Stimulated activated CD4-positive, alpha-beta T cell treated with anti-CD3 and anti-CD28 coated beads, Interleukin-12 subunit alpha, Interleukin-12 subunit beta, amount 100 ng/mL, for 4 hours (primary cell): ENCODE results near the gene FBXO36.
A peak's percentile ranks its signal among the peaks of the same experiment; 100 is the strongest.
"Not testable (repeated sequence)": the region's sequence is repeated elsewhere in the genome, so short reads cannot be mapped to it uniquely, and the experiment has no call there.

Experiments
- DNase-seq: peaks from one replicate; pipeline ENCODE4 v3.0.0-alpha.2; 2020

FBXO36 gene

GRCh38 chr2:229922449-229923386 lies at the start of gene FBXO36:
FBXO36 (plus strand) TSS chr2:229922503; CDS start chr2:229922514, 11 bp downstream.
- DNase-seq: peak; percentile 88

- no peak for DNase-seq
These were observed 49.2 kb upstream of the FBXO36 start for GRCh38 chr2:229873123-229873581.

GRCh38 chr2:229874647-229875046 lies 47.7 kb upstream of the FBXO36 start:
- DNase-seq: no peak

GRCh38 chr2:229875549-229875948 lies 46.8 kb upstream of the FBXO36 start:
- no peak for DNase-seq

- DNase-seq: no peak
These were observed 42.9 kb upstream of the FBXO36 start for GRCh38 chr2:229879191-229879950.

- no peak for DNase-seq
These were observed 41.3 kb upstream of the FBXO36 start for GRCh38 chr2:229880892-229881586.

GRCh38 chr2:229882583-229882982 lies 39.7 kb upstream of the FBXO36 start:
- DNase-seq: no peak

GRCh38 chr2:229884775-229885699 lies 37.3 kb upstream of the FBXO36 start:
- no peak for DNase-seq

- no peak for DNase-seq
These were observed 34.9 kb upstream of the FBXO36 start for GRCh38 chr2:229887441-229887840.

GRCh38 chr2:229888031-229888430 lies 34.3 kb upstream of the FBXO36 start:
- DNase-seq: no peak

GRCh38 chr2:229889023-229889422 lies 33.3 kb upstream of the FBXO36 start:
- DNase-seq: no peak

GRCh38 chr2:229896857-229897256 lies 25.4 kb upstream of the FBXO36 start:
- no peak for DNase-seq

- DNase-seq: no peak
These were observed 22.7 kb upstream of the FBXO36 start for GRCh38 chr2:229899604-229900003.

- DNase-seq: no peak
These were observed 22.3 kb upstream of the FBXO36 start for GRCh38 chr2:229900012-229900411.

GRCh38 chr2:229900514-229900913 lies 21.8 kb upstream of the FBXO36 start:
- not testable (repeated sequence) for DNase-seq

GRCh38 chr2:229901819-229902218 lies 20.5 kb upstream of the FBXO36 start:
- DNase-seq: no peak

GRCh38 chr2:229903037-229903436 lies 19.3 kb upstream of the FBXO36 start:
- no peak for DNase-seq

GRCh38 chr2:229905601-229906000 lies 16.7 kb upstream of the FBXO36 start:
- DNase-seq: no peak

GRCh38 chr2:229909090-229909489 lies 13.2 kb upstream of the FBXO36 start:
- DNase-seq: no peak

GRCh38 chr2:229910147-229910831 lies 12.0 kb upstream of the FBXO36 start:
- no peak for DNase-seq

GRCh38 chr2:229910832-229911412 lies 11.4 kb upstream of the FBXO36 start:
- no peak for DNase-seq
